Sigmoid colon (tissue), 4 donors: ENCODE results near the gene ING5.

Experiments used
- CTCF ChIP-seq, 4 experiments: fragments of 450-650 bp in 3 of 4; fragments of 200-600 bp in 1 of 4; IDR thresholded peaks; one replicate each; pipeline ENCODE4 v1.5.1; 2016 to 2019; ENCODE audit warnings: antibody characterized with exemption in 4 of 4, mild to moderate bottlenecking in 3 of 4, moderate library complexity in 2 of 4
- POLR2A ChIP-seq, 2 donors: fragments of 450-650 bp; IDR thresholded peaks; one replicate each; pipeline ENCODE4 v1.6.1; 2016; ENCODE audit warnings: antibody characterized with exemption in 2 of 2, mild to moderate bottlenecking in 2 of 2, moderate library complexity in 2 of 2
- POLR2AphosphoS5 ChIP-seq, 4 donors: sonication (generic); formaldehyde crosslinking; IDR thresholded peaks; one replicate each; pipeline ENCODE4 v1.6.1; 2017; ENCODE audit warnings: antibody characterized with exemption in 4 of 4

GRCh38 chr2:241677392-241677791 is 24.4 kb upstream of the ING5 start:
- no peak for TF ChIP-seq CTCF (IDR thresholded peaks at IDR 0.05)
- TF ChIP-seq POLR2A (IDR thresholded peaks at IDR 0.05) = no peak
- TF ChIP-seq POLR2AphosphoS5 (IDR thresholded peaks at IDR 0.05) = no peak
